A172 (cell line): Measurements from ENCODE around the gene SNX9. TPM values are rescaled to one million over a fixed set of nuclear protein-coding genes. Genes with fewer than 3 reads are reported as not detected.
A peak's percentile ranks its signal among the peaks of the same experiment; 100 is the strongest.
"Not testable (repeated sequence)": the region's sequence is repeated elsewhere in the genome, so short reads cannot be mapped to it uniquely, and the experiment has no call there.

Source experiments
- DNase-seq: peaks from one replicate; pipeline ENCODE4 v3.0.0-alpha.2; 2015; ENCODE audit warnings: low spot score
- total RNA-seq: library from RNA; depleted of rRNA; stranded (reverse); fragments of >200 nt; shearing (Covaris generic); gene quantifications from 2 replicates; pipeline ENCODE4 v1.2.3, GENCODE V29; 2014

Gene SNX9
- total RNA-seq, 1 experiment from 2014 or later = 24.5 TPM

- no peak for DNase-seq
Observed at GRCh38 chr6:157885211-157885788, 62.3 kb downstream of the SNX9 start.

DNA sequence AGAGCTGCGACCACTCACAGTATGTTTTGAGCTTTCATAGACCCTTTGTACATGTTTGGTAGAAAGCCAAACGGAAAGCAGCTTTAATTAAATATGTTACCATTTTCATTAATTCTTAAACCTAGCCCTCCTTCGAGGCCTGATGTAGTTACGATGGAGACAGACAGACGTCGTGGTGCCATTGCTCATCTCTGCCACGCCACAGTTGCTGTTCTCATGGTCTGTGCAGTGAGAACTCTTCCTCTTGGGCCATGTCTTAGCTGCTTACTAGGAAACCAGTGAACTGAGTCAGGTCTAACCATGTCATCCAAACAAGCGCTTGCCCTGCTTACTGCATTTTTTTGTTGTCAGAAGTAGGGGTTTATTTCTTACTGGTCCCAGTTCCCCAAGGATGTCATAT is 62.8 kb downstream of the SNX9 start:
- DNase-seq = no peak

GRCh38 chr6:157887892-157888291 is 64.8 kb downstream of the SNX9 start:
- DNase-seq = no peak

- DNase-seq = no peak
Observed at GRCh38 chr6:157891544-157892362, 68.7 kb downstream of the SNX9 start.

GRCh38 chr6:157892363-157892877 is 69.4 kb downstream of the SNX9 start:
- DNase-seq = no peak

GRCh38 chr6:157893238-157893637 is 70.2 kb downstream of the SNX9 start:
- no peak for DNase-seq

- no peak for DNase-seq
Observed at GRCh38 chr6:157895585-157895984, 72.5 kb downstream of the SNX9 start.

GRCh38 chr6:157896932-157897331 is 73.9 kb downstream of the SNX9 start:
- DNase-seq = no peak

DNA sequence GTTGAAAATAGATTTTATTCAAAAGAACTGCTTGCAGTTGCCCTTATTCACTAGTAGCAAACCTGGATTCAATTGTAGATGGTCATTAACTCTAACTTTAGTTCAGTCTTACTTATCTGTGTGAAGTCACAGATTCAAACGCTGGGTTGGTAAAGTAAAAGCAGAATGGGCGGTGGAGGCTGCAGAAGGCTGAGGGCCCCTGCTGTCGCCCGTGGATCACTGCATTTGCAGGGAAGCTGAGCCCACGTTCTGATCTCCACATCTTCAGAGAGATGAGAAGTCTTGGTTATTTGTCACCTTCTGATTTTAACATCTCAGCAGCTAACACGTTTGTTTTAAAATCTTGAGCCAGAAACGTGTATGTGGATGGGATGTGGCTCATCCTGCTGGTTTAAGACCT is 75.1 kb downstream of the SNX9 start:
- no peak for DNase-seq

DNA sequence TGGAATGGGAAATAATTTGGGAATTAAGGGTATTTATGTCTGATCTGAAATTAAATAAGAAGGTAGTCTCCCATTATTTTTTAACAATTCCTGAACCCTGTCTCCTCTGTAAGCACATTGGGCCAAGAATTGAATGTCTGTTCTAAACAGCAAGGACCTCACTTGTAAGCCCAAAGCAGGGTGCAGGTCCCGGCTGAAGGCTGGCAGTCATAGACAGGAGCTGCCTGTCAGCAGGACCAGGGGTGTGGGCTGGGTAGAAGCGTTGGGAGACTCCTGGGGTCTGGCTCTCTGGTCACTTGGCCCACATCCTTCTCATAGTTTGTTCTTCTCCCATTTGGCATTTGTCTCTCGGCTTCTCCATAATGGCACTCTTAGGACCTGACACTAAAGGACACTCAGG is 75.6 kb downstream of the SNX9 start:
- no peak for DNase-seq

- DNase-seq = not testable (repeated sequence)
Observed at GRCh38 chr6:157900262-157900661, 77.2 kb downstream of the SNX9 start.

- not testable (repeated sequence) for DNase-seq
Observed at GRCh38 chr6:157900751-157901150, 77.7 kb downstream of the SNX9 start.

DNA sequence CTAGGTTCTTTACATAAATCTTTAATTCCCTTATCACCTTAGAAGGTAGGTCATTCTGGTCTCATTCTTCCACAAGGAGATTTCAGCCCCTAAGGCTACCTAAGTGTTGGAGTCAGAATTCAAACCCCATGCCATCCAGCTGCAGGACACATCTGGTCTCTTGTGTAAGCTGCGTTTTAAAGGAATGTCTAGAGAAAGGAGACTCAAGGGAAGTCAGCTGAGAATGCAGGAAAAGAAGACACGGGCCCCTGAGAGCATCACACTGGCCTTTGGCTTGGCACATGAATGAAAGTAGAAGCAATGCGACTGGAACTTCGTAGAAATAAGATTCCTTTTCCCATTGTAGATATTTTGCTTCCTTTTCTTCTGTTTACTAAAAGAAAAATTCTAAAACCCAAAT is 82.0 kb downstream of the SNX9 start:
- no peak for DNase-seq

DNA sequence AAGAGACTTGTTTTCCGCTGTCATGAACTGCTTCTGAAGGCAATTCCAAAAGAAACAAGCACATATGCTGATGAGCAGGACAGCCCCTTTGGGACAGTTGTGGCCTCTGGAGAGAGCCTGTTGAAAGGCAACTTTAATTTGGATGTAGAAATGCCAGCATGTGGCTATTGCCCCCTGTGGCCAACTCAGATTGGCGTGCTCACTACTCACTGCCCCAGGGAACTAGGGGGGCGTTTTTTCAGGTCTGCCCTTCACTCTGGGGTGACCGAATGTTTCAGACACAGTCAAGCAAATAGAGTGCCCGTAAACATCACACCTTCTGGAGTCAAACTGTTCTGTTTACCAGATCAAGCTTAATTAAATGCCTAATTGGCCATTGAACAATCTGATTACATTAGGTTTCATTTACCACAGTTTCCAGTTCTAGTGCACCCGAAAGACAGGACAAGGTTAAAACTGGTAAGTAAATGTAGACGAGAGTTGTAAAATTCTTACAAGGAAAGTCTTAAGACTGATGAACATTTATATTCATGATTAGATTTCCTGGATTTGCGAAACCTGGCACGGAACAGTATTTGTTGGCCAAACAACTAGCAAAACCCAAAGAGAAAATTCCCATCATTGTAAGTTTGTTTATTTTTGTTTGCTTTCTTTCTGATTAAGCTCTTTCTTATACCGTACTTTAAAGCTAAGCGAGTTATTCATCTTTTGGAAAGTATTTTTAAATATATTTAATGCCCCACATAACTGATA is 82.7 kb downstream of the SNX9 start:
- no peak for DNase-seq

DNA sequence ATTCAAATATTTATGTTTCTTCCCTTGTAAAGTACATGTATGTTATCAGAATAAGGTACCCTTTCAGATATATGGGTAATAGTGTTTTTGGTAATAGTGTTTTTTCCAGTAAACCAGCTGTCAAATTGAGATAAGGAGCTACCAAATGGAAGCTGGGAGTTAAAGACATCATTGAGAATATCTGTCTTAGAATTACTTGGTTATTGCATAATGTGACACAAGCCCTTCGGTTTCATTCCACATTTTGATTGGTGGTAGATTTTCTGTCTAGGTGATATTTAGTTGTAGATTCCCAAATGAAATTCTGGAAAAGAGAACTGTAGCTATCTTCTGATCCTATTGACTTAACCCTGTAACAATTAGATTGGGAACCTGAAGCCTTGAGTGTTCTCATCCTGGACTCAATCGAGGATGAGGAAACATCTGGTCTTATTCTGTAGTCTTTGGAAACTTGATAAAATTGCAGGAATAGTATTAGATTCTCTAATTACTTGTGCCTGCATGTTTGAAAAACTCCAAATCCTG is 83.6 kb downstream of the SNX9 start:
- DNase-seq = no peak

DNA sequence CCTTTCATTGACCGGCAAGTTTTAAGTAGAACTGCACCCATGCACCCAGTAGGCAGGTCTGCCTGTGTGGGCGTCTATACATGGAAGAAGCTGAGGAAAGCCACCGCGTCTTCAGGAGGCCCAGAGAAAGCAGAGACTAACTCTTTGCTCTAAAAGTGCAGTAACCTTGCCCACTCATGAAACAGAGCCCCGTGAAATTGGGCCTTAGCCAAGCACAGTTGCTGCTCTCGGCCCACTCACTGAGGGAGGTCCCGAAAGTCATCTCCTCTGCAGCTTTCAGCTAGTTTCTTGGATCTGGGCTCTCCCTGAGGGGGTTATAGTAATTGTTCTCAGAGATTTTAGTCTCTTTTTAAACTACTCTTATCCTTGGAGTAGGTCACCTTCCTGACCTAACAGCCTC is 84.6 kb downstream of the SNX9 start:
- no peak for DNase-seq

DNA sequence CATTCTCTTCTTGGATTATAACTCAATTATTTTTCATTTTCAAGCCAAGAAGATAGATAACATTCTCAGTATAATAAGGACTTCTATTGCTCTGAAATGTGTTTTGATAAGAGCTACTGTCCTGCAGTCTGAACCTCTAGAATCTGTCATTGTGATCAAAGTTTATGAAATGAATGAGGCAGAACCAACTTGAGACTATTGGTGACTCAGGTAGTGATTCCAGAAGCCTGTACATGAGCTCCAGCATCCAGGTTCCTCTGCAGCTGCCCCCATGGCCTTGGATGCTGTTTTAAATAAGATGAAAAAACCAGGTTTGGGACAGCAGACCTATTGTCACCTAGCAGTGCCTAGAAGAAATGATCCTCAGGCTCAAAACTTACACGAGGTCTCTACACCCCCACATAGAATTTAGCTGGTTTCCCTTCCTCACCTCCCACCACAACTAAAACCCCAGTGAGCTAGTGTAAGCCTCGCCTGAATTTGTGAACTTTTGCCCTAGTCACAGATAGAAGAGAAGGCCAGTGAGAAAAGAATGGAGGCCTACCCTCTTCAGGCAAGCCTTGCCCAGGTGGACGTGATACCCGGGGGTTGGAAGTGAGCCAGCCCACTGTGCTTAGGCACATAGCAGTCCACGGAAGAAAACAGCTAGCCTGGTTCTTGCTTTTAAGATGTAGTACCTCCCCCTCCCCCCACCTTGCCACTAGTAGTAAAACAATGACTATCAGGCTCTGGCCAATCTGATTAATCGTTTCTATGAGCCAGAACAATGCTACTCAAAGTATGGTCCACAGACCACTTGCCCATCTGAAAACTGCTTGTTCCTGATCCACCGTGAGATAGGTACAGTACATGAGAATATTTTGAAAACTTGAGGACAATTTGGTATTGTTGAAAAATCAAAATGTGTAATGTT is 85.6 kb downstream of the SNX9 start:
- DNase-seq = no peak

- DNase-seq = no peak
Observed at GRCh38 chr6:157909282-157909664, 86.2 kb downstream of the SNX9 start.

DNA sequence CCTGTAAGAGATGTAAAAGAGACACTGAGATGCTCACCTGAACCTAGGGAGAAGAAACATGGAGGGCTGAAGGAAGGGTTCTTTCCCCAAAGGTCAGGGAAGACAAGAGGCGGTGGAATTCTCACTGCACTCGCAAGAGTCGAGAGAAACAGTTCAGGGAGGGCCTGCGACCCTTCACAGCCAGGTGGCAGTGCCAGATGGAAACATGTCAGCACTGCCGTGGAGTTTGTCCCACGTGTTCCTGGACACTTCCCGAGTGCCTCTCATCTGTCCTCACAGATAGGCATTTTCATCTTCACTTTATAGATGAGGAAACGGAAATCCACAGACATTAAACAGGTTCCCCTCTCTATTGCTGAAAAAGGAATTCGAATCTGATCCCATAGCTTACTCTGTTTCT is 88.2 kb downstream of the SNX9 start:
- no peak for DNase-seq

DNA sequence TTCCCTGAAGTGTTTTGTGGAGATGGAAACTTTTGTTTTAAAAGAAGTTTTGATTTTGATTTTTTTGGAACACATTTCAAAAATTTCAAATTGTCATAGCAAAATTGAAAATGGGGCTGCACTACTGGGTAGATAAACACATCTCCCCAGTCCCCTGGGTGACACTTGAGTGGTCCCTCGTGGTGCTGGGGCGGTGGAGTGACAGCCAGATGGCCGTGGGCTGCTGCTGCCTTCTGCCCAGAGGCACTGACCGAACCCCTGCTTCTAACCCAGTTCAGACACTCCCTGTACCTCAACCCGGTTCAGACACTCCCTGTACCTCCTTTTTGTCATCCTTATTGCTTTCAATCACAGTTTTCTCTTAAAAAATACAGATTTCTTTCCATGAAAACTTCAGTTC is 88.7 kb downstream of the SNX9 start:
- DNase-seq = no peak

- peak; percentile 58 for DNase-seq
Observed at GRCh38 chr6:157912326-157912725, 89.3 kb downstream of the SNX9 start.
